OCI-LY1 (cell line): ENCODE measurements around the gene PCDHGB6.

Experiments used
- CTCF ChIP-seq: fragments of 200-600 bp; sonication (generic), shearing (Covaris generic); IDR thresholded peaks from 2 replicates; pipeline ENCODE4 v1.5.1; 2017; ENCODE audit warnings: mild to moderate bottlenecking, antibody characterized with exemption, low read length, moderate library complexity, mixed read lengths
- EZH2 ChIP-seq: fragments of 200-600 bp; sonication (generic), shearing (Covaris generic); IDR thresholded peaks from 2 replicates; pipeline ENCODE4 v1.8.0; 2017; ENCODE audit warnings: borderline replicate concordance, mixed run types, mild to moderate bottlenecking, antibody characterized with exemption, low read length, moderate library complexity, mixed read lengths

GRCh38 chr5:141360685-141361084, 47.1 kb upstream of the PCDHGB6 start:
- TF ChIP-seq CTCF, result no peak
- TF ChIP-seq EZH2, result no peak
